Neural cell (in vitro differentiated cells): ENCODE measurements around the gene ERRFI1. TPM values are rescaled to one million over a fixed set of nuclear protein-coding genes. Genes with fewer than 3 reads are reported as not detected.

ENCODE experiments used
- H2AFZ ChIP-seq: fragments of 200-600, 300-800 bp; sonication (generic), shearing (Covaris generic); 2 replicates; pipeline ENCODE4 v1.6.0; 2014; ENCODE audit warnings: low read depth, mild to moderate bottlenecking, antibody characterized with exemption, low read length, moderate library complexity
- H3F3A ChIP-seq: fragments of 200-600 bp; shearing (Covaris generic); 2 replicates; pipeline ENCODE4 v1.6.1; 2016; ENCODE audit warnings: mild to moderate bottlenecking, moderate library complexity, mixed read lengths, antibody characterized with exemption, low read length; ENCODE audit not compliant: insufficient read depth, poor library complexity, severe bottlenecking
- H3K27ac ChIP-seq: fragments of 200-600, 300-800 bp; sonication (generic), shearing (Covaris generic); 2 replicates; pipeline ENCODE4 v1.5.1; 2014; ENCODE audit warnings: mild to moderate bottlenecking, low read length, moderate library complexity
- H3K27me3 ChIP-seq: fragments of 300-800, 200-600 bp; sonication (generic), shearing (Covaris generic); 2 replicates; pipeline ENCODE4 v1.6.0; 2014; ENCODE audit warnings: mild to moderate bottlenecking, low read depth, low read length, moderate library complexity; ENCODE audit not compliant: insufficient read depth
- H3K36me3 ChIP-seq: fragments of 300-800, 200-600 bp; sonication (generic), shearing (Covaris generic); 2 replicates; pipeline ENCODE4 v1.5.1; 2014; ENCODE audit warnings: mild to moderate bottlenecking, antibody characterized with exemption, low read length, moderate library complexity; ENCODE audit not compliant: insufficient read depth
- H3K4me2 ChIP-seq: fragments of 300-800, 200-600 bp; sonication (generic), shearing (Covaris generic); 2 replicates; pipeline ENCODE4 v1.6.0; 2014; ENCODE audit warnings: mild to moderate bottlenecking, low read length
- H3K4me3 ChIP-seq: fragments of 300-800, 200-600 bp; sonication (generic), shearing (Covaris generic); 2 replicates; pipeline ENCODE4 v1.5.1; 2014; ENCODE audit warnings: mild to moderate bottlenecking, low read length, moderate library complexity
- H3K79me2 ChIP-seq: fragments of 200-600 bp; shearing (Covaris generic); replicated peaks from 2 replicates; pipeline ENCODE4 v1.6.0; 2014; ENCODE audit warnings: mild to moderate bottlenecking, low read length, moderate library complexity; ENCODE audit not compliant: insufficient read depth
- H3K9ac ChIP-seq: fragments of 300-800, 200-600 bp; sonication (generic), shearing (Covaris generic); 2 replicates; pipeline ENCODE4 v1.6.1; 2016; ENCODE audit warnings: mild to moderate bottlenecking, low read length, mixed read lengths
- H3K9me2 ChIP-seq: fragments of 200-600 bp; shearing (Covaris generic); 2 replicates; pipeline ENCODE4 v1.6.1; 2016; ENCODE audit warnings: mild to moderate bottlenecking, low read length, mixed read lengths; ENCODE audit not compliant: insufficient read depth
- H3K9me3 ChIP-seq: fragments of 200-600, 300-800 bp; sonication (generic), shearing (Covaris generic); 2 replicates; pipeline ENCODE4 v1.6.1; 2016; ENCODE audit warnings: mild to moderate bottlenecking, mixed run types, low read length, moderate library complexity, mixed read lengths
- H4K20me1 ChIP-seq: fragments of 200-600 bp; shearing (Covaris generic); 2 replicates; pipeline ENCODE4 v1.6.1; 2016; ENCODE audit warnings: mild to moderate bottlenecking, mixed run types; ENCODE audit not compliant: insufficient read depth
- CTCF ChIP-seq: fragments of 450-650 bp; IDR thresholded peaks from 2 replicates; pipeline ENCODE4 v1.5.1; 2014; ENCODE audit warnings: antibody characterized with exemption, mild to moderate bottlenecking, moderate library complexity; ENCODE audit not compliant: poor library complexity, severe bottlenecking
- EP300 ChIP-seq: fragments of 450-650 bp; conservative IDR thresholded peaks from 2 replicates; pipeline ENCODE4 v1.6.1; 2014; ENCODE audit warnings: antibody characterized with exemption, mild to moderate bottlenecking, moderate library complexity; ENCODE audit not compliant: poor library complexity, severe bottlenecking
- EZH2 ChIP-seq: fragments of 200-600, 300-800 bp; shearing (Covaris generic), sonication (generic); IDR thresholded peaks from 2 replicates; pipeline ENCODE4 v1.6.1; 2014; ENCODE audit warnings: antibody characterized with exemption, low read length, borderline replicate concordance, mild to moderate bottlenecking; ENCODE audit not compliant: insufficient read depth, poor library complexity, severe bottlenecking
- MXI1 ChIP-seq: fragments of 450-650 bp; conservative IDR thresholded peaks from 2 replicates; pipeline ENCODE4 v1.6.1; 2014; ENCODE audit warnings: antibody characterized with exemption, mild to moderate bottlenecking; ENCODE audit not compliant: poor library complexity, severe bottlenecking
- POLR2AphosphoS5 ChIP-seq: IDR thresholded peaks from 2 replicates; pipeline ENCODE4 v1.6.1; 2012
- RAD21 ChIP-seq: fragments of 450-650 bp; conservative IDR thresholded peaks from 2 replicates; pipeline ENCODE4 v1.6.1; 2014; ENCODE audit warnings: antibody characterized with exemption, mild to moderate bottlenecking, moderate library complexity
- REST ChIP-seq: IDR thresholded peaks from 2 replicates; pipeline ENCODE4 v1.6.1; 2012; ENCODE audit warnings: borderline replicate concordance
- SMC3 ChIP-seq: fragments of 450-650 bp; conservative IDR thresholded peaks from 2 replicates; pipeline ENCODE4 v1.6.1; 2014; ENCODE audit warnings: antibody characterized with exemption, mild to moderate bottlenecking, moderate library complexity; ENCODE audit not compliant: poor library complexity
- TAF1 ChIP-seq: IDR thresholded peaks from 2 replicates; pipeline ENCODE4 v1.6.1; 2012; ENCODE audit warnings: low read depth
- polyA plus RNA-seq: library from polyadenylated mRNA; depleted of rRNA; stranded (reverse); fragments of >200 nt; gene quantifications from 2 replicates; pipeline ENCODE4 v1.2.3, GENCODE V29; 2014

Gene ERRFI1
- polyA plus RNA-seq, 1 donor from 2014 or later: 72.9 TPM

GRCh38 chr1:8061673-8062386, 35.7 kb upstream of the ERRFI1 start:
- no peak overlapping the region for H3K4me2 ChIP-seq
- no peak overlapping the region for H3K27ac ChIP-seq
- TF ChIP-seq POLR2AphosphoS5 (no peak), MXI1 (no peak), RAD21 (no peak), EP300 (no peak), CTCF (no peak), REST (no peak), SMC3 (no peak), EZH2 (no peak), TAF1 (no peak)

GRCh38 chr1:8061210-8061609, 35.1 kb upstream of the ERRFI1 start:
- Histone ChIP-seq H3K9me3 (no peaks in the 10 kb centered on the region), H2AFZ (no peak overlapping the region), H3K36me3 (no peaks in the 10 kb centered on the region), H3K79me2 (no peaks in the 10 kb centered on the region), H3K4me3 (no peak overlapping the region), H3K9me2 (no peaks in the 10 kb centered on the region), H3K4me2 (no peak overlapping the region), H3K27ac (no peak overlapping the region), H4K20me1 (no peaks in the 10 kb centered on the region), H3K27me3 (no peaks in the 10 kb centered on the region), H3F3A (no peaks in the 10 kb centered on the region), H3K9ac (no peak overlapping the region)
- TF ChIP-seq REST (no peak), EP300 (no peak), EZH2 (no peak), SMC3 (no peak), MXI1 (no peak), RAD21 (no peak), TAF1 (no peak), POLR2AphosphoS5 (no peak), CTCF (no peak)

More at GRCh38 chr1:8061673-8062386, 35.7 kb upstream of the ERRFI1 start:
- H2AFZ ChIP-seq: no peak overlapping the region
- no peaks in the 10 kb centered on the region for H3K27me3 ChIP-seq
- H3K9me3 ChIP-seq: no peaks in the 10 kb centered on the region
- H4K20me1 ChIP-seq: no peaks in the 10 kb centered on the region
- no peaks in the 10 kb centered on the region for H3K36me3 ChIP-seq
- no peaks in the 10 kb centered on the region for H3F3A ChIP-seq
- no peak overlapping the region for H3K4me3 ChIP-seq
- no peak overlapping the region for H3K9ac ChIP-seq
- no peaks in the 10 kb centered on the region for H3K79me2 ChIP-seq
- no peaks in the 10 kb centered on the region for H3K9me2 ChIP-seq
